Activated T-cell treated with anti-CD3 and anti-CD28 coated beads, Interleukin-2, amount 50 U/mL, for 72 hours (primary cell): ENCODE measurements around the gene PANX1. TPM values are rescaled to one million over a fixed set of nuclear protein-coding genes. Genes with fewer than 3 reads are reported as not detected.
"Not testable (repeated sequence)": the region's sequence is repeated elsewhere in the genome, so short reads cannot be mapped to it uniquely, and the experiment has no call there.

Experiments used
- ATAC-seq, 2 donors: fragments of 150-1000 bp; cut with Tn5 transposase; replicated peaks in 1 of 2; 2 replicates each; pipeline ENCODE4 v1.10.0; 2021; ENCODE audit warnings: moderate library complexity in 2 of 2, mild to moderate bottlenecking in 1 of 2
- DNase-seq, 2 donors: peaks; one replicate each; pipeline ENCODE4 v3.0.0; 2021 to 2022; ENCODE audit warnings: mixed read lengths in 1 of 2
- H3K27ac Mint-ChIP-seq: one replicate; pipeline ENCODE4 v1.8.0; 2022; ENCODE audit warnings: mild to moderate bottlenecking, moderate library complexity, mixed read lengths
- H3K27me3 Mint-ChIP-seq: one replicate; pipeline ENCODE4 v1.8.0; 2022; ENCODE audit warnings: low read depth, mixed read lengths
- H3K36me3 Mint-ChIP-seq, 2 donors: one replicate each; pipeline ENCODE4 v1.8.0; 2022; ENCODE audit warnings: mixed read lengths in 2 of 2, mild to moderate bottlenecking in 1 of 2; ENCODE audit not compliant: insufficient read depth in 2 of 2
- H3K4me1 Mint-ChIP-seq: one replicate; pipeline ENCODE4 v1.8.0; 2022; ENCODE audit warnings: low read depth, mixed read lengths
- H3K4me3 Mint-ChIP-seq, 2 donors: one replicate each; pipeline ENCODE4 v1.8.0; 2022; ENCODE audit warnings: mild to moderate bottlenecking in 2 of 2, mixed read lengths in 2 of 2, moderate library complexity in 2 of 2
- H3K9me3 Mint-ChIP-seq, 2 donors: one replicate each; pipeline ENCODE4 v1.8.0; 2022; ENCODE audit warnings: mixed read lengths in 2 of 2
- total RNA-seq, 2 donors: library from RNA; stranded (reverse); gene quantifications; one replicate each; pipeline ENCODE4 v1.2.3, GENCODE V29; 2022

PANX1 gene
- total RNA-seq, 2 donors from 2014 or later, result 10.3 to 13.5 TPM

DNA sequence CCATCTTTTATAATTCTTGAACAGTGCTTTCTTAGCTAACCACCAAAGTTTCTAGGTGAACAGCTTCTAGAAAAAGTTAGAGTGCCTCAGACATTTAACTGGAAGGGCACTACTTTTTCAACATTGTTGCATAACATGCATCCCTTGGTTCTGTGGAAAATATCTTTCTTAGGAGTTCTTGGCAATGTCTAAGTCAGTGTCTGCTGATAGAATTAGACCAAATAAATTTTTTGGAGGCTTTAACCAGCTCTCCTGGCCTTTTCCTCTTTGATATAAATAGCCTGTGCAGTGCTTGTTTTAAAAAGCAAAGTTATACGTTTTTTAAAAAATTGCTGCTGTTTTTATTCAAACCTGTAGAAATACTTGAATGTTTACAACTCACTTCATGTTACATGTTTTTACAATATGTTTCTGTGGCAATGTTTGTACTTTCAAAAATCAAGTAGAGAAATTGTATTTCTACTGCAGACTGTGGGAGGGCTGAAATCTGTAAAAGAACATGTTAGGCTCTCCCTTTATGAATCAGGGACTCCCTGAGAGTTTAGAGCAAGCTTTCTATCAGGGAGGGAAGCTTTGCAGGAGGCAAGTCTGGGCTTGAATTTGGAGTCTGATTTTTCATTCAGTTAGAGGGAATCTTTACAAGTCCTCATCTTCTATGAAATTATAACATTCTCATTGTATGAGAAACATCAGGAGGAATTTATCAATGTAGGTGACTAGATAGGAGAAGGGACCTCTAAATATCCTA is 16.3 kb upstream of the PANX1 start:
- ATAC-seq (no peak), DNase-seq (no peak)
- Mint-ChIP-seq H3K27me3 (peaks cover 28% of the 10 kb centered on the region), H3K27ac (no peak overlapping the region), H3K36me3 (no peaks in the 10 kb centered on the region), H3K4me3 (no peak overlapping the region), H3K4me1 (no peaks in the 10 kb centered on the region), H3K9me3 (peaks cover 0 to 2% of the 10 kb centered on the region in 2 donors)

DNA sequence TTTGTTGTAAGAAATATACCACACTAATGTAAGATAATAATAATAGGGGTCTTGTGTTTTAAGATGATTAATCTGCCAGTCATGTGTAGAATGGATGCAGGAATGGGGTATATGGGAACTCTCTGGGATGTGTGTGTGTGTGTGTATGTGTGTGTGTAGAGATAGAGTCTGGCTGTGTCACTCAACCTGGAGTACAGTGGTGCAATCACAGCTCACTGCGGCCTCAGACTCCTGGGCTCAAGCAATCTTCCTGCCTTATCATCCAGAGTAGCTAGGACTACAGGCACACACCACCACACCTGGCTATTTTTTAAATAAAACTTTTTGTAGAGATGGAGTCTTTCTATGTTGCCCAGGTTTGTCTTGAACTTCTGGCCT is 11.5 kb upstream of the PANX1 start:
- Mint-ChIP-seq H3K27ac (no peak overlapping the region), H3K27me3 (peaks cover 11% of the 10 kb centered on the region), H3K9me3 (peaks cover 0 to 2% of the 10 kb centered on the region in 2 donors), H3K4me1 (no peaks in the 10 kb centered on the region), H3K4me3 (no peak overlapping the region), H3K36me3 (no peaks in the 10 kb centered on the region)
- no peak for ATAC-seq
- DNase-seq, result no peak

DNA sequence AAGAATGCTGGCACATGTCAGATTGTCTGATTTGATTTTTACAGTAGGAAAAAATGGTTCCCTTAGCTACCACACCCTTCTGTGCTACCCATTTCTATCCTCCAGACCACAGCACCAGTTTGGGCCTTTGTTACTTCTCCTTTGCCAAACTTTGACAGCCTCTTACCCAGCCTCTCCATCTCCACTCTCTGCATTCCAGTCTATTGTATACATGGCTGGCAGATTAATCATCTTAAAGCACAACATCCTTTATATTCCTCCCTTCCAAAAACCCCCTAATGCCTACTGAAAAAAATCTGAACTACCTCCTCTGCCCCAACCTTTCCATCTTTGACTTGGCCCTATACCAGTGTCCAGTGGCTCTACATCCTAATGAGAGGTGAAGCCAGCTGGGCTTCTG is 10.8 kb upstream of the PANX1 start:
- Mint-ChIP-seq H3K27me3 (peaks cover 6% of the 10 kb centered on the region), H3K9me3 (peaks cover 0 to 2% of the 10 kb centered on the region in 2 donors), H3K27ac (no peak overlapping the region), H3K4me1 (no peaks in the 10 kb centered on the region), H3K36me3 (no peaks in the 10 kb centered on the region), H3K4me3 (no peak overlapping the region)
- DNase-seq (no peak), ATAC-seq (no peak)

DNA sequence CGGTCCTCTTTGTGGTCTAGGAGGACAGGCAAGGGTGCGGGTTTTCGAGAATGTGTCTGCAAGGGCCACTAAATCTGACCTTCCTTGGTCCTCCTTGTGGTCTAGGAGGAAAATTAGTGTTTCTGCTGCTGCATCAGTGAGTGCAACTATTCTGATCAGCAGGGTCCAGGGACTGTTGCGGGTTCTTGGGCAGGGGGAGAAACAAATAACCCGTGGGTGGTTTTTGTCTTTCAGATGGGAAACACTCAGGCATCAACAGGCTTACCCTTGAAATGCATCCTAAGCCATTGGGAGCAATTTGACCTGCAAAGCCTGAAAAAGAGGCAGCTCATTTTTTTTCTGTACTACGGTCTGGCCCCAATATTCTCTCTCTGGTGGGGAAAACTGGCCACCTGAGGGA is 9.0 kb upstream of the PANX1 start:
- not testable (repeated sequence) for ATAC-seq, H3K4me3 Mint-ChIP-seq, DNase-seq, H3K36me3 Mint-ChIP-seq, H3K4me1 Mint-ChIP-seq, H3K27me3 Mint-ChIP-seq, H3K27ac Mint-ChIP-seq, H3K9me3 Mint-ChIP-seq

DNA sequence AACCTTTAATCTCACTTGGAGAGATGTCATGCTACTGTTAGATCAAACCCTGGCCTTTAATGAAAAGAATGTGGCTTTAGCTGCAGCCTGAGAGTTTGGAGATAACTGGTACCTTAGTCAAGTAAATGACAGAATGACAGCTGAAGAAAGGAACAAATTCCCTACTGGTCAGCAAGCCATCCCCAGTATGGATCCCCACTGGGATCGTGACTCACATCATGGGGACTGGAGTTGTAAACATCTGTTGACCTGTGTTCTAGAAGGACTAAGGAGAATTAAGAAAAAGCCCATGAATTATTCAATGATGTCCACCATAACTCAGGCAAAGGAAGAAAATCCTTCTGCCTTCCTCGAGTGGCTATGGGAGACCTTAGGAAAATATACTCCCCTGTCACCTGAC is 8.1 kb upstream of the PANX1 start:
- H3K27me3 Mint-ChIP-seq, H3K36me3 Mint-ChIP-seq, ATAC-seq, H3K27ac Mint-ChIP-seq, DNase-seq, H3K4me3 Mint-ChIP-seq, H3K9me3 Mint-ChIP-seq, H3K4me1 Mint-ChIP-seq: not testable (repeated sequence)

DNA sequence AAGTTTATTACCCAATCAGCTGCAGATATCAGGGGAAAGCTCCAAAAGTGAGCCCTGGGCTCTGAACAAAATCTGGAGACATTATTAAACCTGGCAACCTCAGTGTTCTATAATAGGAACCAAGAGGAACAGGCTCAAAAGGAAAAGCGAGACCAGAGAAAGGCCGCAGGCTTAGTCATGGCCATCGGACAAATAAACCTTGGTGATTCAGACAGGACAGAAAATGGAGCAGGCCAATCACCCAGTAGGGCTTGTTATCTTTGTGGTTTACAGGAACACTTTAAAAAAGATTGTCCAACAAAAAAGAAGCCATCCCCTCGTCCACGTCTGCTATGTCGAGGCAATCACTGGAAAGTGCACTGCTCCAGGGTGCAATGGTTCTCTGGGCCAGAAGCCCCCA is 7.7 kb upstream of the PANX1 start:
- no peaks in the 10 kb centered on the region for H3K9me3 Mint-ChIP-seq
- H3K4me1 Mint-ChIP-seq, result no peaks in the 10 kb centered on the region
- DNase-seq, result no peak
- no peaks in the 10 kb centered on the region for H3K27me3 Mint-ChIP-seq
- no peak for ATAC-seq
- H3K4me3 Mint-ChIP-seq, result no peak overlapping the region
- no peak overlapping the region for H3K27ac Mint-ChIP-seq
- H3K36me3 Mint-ChIP-seq, result no peaks in the 10 kb centered on the region

DNA sequence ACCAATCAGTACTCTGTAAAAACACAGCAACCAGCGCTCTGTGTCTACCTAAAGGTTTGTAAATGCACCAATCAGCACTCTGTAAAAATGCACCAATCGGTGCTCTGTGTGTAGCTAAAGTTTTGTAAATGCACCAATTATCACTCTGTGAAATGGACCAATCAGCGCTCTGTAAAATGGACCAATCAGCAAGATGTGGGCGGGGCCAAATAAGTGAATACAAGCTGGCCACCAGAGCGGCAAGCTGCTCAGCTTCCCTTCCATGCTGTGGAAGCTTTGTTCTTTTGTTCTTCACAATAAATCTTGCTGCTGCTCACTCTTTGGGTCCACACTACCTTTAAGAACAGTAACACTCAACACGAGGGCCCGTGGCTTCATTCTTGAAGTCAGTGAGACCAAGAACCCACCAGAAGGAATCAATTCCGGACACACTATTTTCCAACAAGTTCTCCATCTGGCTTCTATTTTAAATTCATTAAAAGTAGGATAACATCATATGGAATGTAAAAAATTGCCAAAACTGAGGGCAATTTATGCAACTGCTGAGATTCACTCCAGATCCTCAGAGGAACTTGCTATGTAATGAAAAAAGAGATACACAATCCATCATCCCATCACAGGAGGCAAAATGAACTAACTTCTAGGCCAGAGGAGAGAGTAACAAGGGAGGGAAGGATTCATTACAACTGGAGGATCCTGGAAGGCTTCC is 3.1 kb upstream of the PANX1 start:
- Mint-ChIP-seq H3K4me3 (no peak overlapping the region), H3K27me3 (no peaks in the 10 kb centered on the region), H3K9me3 (no peaks in the 10 kb centered on the region), H3K4me1 (peaks cover 15% of the 10 kb centered on the region), H3K36me3 (no peaks in the 10 kb centered on the region), H3K27ac (no peak overlapping the region)
- ATAC-seq (no peak), DNase-seq (no peak)

DNA sequence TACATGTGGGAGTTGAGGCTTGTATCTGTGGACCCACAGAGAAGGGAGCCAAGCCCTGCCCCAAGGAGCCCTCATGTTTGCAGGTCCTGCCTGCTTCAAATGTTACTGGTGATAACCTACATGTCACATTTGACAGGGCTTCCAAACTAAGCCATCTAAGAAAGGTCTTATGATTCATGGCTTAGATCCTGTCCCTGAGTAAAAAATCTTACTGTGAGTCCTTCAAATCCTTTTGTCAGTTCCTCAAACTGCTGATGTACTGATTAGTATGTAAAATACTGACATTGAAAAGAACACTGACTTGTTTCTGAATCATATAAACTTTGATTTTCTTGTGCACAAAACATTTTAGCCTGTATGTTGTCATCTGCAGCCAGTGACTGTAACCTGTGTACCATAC is 1.0 kb upstream of the PANX1 start:
- Mint-ChIP-seq H3K27me3 (no peaks in the 10 kb centered on the region), H3K36me3 (no peaks in the 10 kb centered on the region), H3K4me1 (peaks cover 15% of the 10 kb centered on the region), H3K27ac (peak overlapping the region; percentile 92), H3K9me3 (no peaks in the 10 kb centered on the region), H3K4me3 (no peak overlapping the region)
- DNase-seq (no peak), ATAC-seq (no peak)

DNA sequence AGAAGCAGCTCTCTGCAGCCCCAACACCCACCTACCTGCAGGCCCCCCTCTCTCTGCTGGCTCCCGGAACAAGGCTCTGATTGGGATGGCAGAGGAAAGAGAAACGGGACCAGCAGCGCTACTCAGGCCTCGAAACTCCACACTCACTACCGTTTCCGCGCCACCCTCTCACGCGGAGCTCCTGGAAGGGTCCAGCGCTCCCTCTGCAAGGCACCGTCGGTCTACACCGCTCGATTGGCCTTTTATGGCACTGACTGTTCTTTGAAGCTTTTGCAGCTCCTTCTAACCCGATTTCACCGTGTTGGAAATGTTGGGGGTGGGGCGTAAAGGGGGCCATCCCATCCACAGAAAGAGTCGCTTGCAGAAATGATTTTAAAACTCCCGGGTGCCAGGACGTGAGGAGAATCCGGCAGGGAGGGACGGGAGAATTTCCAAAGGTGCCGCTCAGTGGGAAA is 323 bp upstream of the PANX1 start:
- Mint-ChIP-seq H3K4me3 (no peak overlapping the region), H3K9me3 (no peaks in the 10 kb centered on the region), H3K27ac (peak overlapping the region; percentile 92), H3K4me1 (peaks cover 20% of the 10 kb centered on the region), H3K27me3 (no peaks in the 10 kb centered on the region), H3K36me3 (no peaks in the 10 kb centered on the region)
- ATAC-seq (peak; percentile 36 to 38), DNase-seq (peak in 1 of 2 donors; percentile 42)

DNA sequence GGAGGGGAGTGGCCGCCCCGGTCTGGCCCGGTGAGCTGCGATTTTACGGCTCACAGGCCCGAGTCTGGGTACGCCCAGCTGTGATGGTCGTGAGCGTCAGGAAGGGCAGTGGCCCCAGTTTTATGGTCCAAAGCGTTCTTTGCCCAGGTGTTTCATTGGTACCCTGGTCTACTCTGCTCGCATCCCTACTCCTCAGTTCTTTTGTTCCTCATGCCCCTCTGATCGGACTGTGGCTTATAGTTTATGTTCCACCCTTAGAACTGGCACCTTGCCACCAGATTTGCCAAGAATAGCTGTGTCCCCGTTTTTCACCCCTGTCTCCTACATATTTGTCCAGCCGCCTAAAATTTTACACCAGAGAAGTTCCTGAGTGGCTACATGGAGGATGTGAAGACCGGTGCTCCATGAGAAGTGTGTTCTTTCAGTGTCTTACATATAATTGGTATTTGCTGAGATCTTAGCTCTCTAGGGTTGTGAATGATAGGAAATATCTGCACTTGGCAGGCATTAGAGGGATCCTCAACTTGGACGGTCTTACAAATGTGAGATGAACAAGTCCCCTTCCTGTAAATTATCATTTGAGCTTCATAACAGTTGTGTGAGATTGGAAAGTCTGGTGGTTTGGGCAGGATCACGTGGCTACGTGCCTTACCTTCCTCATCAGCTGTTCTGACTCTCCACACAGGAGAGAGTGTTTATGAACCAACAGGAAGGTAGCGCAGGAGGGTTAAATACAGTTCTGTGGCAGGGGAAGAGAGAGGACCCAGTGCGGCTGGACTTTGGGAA is 1.1 kb downstream of the PANX1 start:
- Mint-ChIP-seq H3K36me3 (no peaks in the 10 kb centered on the region), H3K9me3 (no peaks in the 10 kb centered on the region), H3K27me3 (no peaks in the 10 kb centered on the region), H3K4me1 (peaks cover 32% of the 10 kb centered on the region), H3K27ac (no peak overlapping the region), H3K4me3 (no peak overlapping the region)
- DNase-seq, result no peak
- peak; percentile 60 to 64 for ATAC-seq

DNA sequence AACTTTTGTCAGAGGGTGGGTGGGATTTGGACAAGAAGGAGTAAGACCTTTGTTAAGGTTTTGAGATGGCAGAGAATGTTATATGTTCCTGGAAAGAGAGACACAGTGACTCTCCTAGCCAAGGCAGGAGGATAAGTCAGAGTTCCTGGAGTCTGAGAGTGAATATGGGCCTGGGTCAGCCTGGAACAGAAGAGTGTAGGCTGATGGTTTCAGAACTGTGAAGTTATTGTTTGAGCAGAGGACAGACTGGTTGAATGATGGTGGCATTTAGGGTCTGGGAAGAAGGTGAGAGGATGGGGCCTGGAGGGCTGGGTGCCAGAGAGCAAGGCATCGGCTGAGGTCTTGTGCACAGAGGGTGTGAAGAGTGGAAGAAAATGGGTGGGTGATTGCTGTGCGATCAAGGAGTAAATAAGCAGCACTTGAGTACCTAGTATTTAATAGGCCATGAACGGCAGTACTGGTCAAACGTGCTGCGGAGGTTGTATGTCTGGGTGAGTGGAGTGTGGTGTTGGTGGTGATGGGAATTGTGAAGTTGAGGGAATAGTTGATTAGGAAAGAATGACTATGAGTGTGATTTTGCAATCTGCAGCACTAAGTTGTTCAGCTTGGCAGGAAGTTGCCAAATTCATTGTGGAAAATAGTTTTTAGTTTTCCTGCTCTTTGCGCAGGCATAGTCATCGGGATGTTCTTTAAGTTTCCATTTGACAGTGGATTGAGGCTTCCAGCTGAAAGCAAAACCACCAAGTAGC is 1.8 kb downstream of the PANX1 start:
- no peaks in the 10 kb centered on the region for H3K9me3 Mint-ChIP-seq
- no peak overlapping the region for H3K27ac Mint-ChIP-seq
- H3K27me3 Mint-ChIP-seq, result no peaks in the 10 kb centered on the region
- ATAC-seq (no peak), DNase-seq (no peak)
- H3K4me1 Mint-ChIP-seq, result peaks cover 40% of the 10 kb centered on the region
- no peaks in the 10 kb centered on the region for H3K36me3 Mint-ChIP-seq
- no peak overlapping the region for H3K4me3 Mint-ChIP-seq

DNA sequence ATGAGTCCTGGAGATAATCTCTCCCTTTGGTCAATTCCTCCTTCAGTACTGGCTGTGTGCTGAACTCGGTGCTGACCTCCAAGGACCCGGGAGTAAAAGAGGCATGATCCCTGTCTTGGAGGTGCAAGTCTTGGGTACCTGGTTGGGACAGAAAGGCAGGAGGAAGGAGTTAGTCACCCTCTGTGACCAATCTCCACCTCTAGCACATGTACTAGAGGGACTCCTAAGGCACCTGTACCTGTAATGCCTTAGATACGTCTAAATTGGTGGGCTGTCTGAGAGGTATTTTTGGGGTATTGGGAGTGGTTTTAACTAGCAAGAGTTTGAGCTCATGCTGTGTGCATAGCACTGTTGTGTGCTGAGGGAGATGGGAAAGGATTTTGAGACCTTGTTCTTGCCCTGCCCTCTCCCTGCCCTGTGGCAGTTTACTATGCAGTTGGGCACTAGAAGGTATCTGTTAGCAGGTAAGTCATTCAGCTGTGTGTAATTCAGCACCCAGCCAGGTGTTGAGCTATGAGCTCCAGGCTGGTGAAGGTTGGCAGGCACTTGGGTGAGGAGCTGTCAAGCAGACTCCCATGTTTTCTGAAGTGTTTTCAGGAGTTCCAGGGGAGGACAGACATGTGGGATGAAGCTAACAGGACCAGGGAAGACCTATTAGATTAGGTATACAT is 2.5 kb downstream of the PANX1 start:
- Mint-ChIP-seq H3K4me3 (no peak overlapping the region), H3K4me1 (peaks cover 47% of the 10 kb centered on the region), H3K36me3 (no peaks in the 10 kb centered on the region), H3K9me3 (no peaks in the 10 kb centered on the region), H3K27me3 (no peaks in the 10 kb centered on the region), H3K27ac (no peak overlapping the region)
- ATAC-seq (no peak), DNase-seq (no peak)
